Activated naive CD4-positive, alpha-beta T cell (primary cell): Measurements from ENCODE around the gene BICC1.
"Not testable (repeated sequence)": the region's sequence is repeated elsewhere in the genome, so short reads cannot be mapped to it uniquely, and the experiment has no call there.

Experiments
- DNase-seq, 4 experiments: peaks; one replicate each; lab custom pipeline; 2025; lab: John Stamatoyannopoulos, UW

BICC1 gene

DNA sequence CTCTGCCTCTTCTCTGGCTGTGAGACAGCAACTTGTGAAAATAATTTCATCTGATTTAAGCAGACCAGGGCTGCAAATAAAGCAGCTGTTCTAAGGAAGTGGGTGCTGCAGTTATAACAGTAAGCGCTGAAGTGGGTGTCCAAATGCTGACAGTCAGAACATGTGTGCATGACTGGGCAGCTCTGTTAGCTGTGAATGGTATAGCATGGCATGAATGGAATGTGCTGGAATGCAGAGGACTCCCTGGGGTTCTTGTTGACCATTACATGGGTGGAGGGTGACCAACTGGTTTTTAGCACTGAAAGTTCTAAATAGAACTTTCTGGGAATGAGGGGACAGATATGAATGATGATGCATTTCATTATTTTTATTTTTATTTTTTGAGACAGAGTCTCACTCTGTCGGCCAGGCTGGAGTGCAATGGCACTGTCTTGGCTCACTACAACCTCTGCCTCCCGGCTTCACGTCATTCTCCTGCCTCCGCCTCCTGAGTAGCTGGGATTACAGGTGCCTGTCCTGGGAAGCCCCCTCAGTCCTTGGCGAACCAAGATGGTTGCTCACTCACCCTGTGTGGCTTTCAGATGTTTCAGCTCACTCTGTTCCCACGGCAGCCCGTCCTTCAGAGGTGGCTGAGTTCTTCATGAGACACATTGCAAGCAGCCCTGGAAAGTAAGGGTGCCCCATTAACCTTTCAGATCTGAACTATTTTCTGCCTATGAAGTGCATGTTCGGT lies 344.0 kb downstream of the BICC1 start:
- DNase-seq = no peak

DNA sequence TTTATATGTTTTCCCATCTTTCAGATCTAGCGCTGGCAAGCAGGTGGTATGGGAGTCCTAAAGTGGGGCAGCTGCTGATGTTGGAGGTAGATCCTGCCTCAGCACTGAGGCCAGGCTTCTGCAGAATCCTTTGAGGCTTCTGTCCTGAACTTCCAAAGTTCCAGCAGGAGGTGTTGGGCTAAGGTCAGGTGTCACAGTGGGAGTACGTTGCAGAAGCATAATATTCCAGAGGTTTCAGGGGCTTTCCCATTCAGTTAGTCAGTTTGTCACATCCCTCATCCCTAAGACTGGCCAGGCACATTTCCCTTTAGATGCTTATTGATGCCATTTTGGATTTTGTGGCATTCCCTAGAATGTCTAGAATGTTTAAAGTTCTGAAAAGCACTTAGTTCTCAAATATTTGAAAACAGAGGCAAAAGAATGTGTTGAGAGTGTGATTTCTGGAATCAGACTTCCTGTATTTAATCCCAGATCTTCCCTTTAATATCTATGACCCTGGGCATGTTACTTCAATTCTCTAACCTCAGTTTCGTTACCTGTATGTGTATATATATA lies 344.7 kb downstream of the BICC1 start:
- DNase-seq = no peak

DNA sequence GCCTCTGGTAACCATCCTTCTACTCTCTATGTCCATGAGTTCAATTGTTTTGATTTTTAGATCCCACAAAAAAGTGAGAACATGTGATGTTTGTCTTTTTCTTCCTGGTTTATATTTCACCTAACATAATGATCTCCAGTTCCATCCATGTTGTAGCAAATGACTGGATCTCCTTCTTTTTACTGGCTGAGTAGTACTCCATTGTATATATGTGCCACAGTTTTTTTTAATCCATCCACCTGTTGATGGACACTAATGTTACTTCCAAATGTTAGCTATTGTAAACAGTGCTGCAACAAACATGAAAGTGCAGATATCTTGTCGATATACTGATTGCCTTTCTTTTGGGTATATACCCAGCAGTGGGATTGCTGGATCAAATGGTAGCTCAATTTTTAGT lies 345.5 kb downstream of the BICC1 start:
- DNase-seq = not testable (repeated sequence)

DNA sequence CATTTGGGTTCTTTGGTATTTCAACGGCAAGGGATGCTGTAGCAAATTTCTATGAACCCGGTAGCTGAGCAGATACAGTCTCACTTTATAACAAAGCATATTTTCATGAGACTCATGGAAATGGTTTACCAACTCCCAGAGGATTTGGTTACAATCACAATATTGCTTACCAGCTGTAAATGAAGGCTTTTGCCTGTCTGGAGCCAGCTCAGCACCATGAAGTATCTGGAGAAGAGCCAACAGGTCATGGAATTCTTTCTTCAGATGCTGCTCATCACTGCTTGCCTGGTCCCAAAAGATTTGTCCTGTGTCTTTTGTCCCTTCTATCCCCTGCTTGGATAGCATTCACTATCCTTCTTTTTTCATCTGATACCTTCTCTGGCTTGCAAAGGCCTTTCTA lies 346.9 kb downstream of the BICC1 start:
- no peak for DNase-seq

GRCh38 chr10:58867683-58868082 lies 355.0 kb downstream of the BICC1 start:
- DNase-seq = no peak

DNA sequence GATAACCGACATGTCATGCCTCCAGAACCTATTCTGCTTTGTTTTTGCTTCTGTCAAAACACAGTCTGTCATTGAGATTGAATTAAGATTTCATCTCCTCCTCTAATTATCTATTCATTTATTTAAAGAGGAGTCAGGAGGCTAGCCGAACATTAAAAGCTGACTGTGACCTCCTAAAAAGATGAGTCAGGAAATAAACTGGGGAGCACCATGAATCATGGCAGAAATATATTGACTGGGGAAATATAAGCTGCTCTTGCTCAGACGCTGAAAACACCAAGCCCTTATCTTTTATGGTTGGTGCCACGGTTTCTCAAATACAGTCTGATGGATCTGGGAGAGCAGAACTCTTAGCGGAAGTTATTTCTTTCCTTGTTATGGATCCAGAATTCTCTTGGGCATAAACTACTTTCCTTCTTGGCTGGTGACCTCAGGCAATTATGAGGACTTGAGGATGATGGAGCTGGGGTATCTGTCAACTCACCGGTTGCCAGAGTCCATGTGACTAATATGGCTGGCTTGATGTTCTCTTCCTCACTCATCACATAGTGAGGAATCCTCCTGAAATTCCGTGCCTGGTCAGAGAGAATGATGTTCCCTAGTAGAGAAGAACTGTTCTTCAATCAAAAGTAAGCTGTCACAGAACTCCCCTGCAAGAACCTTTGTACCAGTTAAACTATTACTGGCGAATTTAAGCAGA lies 356.2 kb downstream of the BICC1 start:
- no peak for DNase-seq

- no peak for DNase-seq
These were observed 357.4 kb downstream of the BICC1 start for GRCh38 chr10:58870070-58870469.

DNA sequence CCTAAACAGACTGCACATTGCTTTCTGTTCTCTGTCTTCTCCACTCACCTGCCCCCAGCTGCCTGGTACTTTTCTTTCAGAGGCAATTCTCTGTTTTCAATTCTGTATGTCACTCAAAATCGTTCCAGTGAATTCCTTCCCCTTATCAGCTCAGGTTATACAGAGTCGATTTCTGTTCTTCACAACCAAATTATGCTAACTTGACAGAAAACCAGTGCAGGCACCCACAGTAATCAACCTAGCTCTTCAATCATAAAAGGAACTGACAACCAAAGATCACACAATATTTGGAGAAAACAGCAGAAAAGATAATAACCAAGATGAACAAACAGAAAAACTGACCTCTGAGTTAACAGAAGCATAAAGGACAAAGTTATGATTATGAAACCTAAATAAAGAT lies 360.5 kb downstream of the BICC1 start:
- no peak for DNase-seq
